ENCODE results near the gene IGSF9B.

Gene IGSF9B

DNA sequence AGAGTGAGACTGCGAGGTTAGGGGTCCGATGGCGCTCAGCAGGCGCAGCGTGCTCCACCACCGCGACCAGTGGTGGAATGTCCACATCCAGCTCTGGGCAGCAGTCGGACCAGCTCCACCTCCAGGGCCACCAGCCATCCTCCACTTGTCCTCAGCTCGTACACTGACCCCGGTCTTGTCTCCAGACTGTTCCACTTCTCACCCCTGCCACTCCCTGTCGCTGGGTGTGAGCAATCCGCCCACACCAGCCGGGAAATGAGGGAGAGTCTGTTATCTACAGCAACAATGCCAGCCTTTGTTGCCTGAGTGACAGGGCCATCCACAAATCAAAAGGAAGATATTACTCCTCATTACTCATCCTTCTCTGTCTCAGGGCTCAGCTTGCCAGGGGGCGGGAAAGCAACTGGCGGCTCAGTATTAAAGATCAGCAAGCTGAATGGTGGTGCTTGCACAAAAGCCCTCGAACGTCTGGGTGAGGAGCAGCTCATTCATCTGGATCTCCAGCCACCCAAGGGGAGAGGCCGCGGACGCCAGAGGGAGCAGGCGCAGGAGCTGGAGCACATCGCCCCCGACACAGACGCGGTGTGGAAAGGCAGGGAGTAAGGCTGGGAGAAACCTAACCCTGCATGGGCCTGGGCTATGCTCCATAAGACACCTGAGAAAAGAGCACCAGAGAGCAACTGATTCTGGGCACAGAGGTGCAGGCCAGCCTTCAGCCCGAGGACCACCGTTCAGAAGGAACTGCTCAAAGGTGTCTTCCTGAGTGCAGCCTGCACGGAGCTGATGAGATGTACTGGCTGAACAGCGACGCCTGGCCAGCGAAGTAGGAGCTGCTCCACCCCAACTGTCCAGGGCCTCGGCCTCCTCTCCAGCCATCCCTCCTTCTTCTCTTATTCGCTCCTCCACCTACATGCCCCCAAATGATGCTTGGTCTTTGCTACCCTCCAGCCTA lies 21.9 kb downstream of the IGSF9B start:
- Mint-ChIP-seq H3K27ac (no peak overlapping the region), H3K9me3 (no peaks in the 10 kb centered on the region), H3K27me3 (ENCODE audit: low read depth) (peaks cover 18% of the 10 kb centered on the region), H3K4me3 (no peak overlapping the region), H3K36me3 (ENCODE audit: low read depth) (peaks cover 19% of the 10 kb centered on the region), H3K4me1 (peaks cover 6% of the 10 kb centered on the region)
- TF ChIP-seq, protein P1, sequence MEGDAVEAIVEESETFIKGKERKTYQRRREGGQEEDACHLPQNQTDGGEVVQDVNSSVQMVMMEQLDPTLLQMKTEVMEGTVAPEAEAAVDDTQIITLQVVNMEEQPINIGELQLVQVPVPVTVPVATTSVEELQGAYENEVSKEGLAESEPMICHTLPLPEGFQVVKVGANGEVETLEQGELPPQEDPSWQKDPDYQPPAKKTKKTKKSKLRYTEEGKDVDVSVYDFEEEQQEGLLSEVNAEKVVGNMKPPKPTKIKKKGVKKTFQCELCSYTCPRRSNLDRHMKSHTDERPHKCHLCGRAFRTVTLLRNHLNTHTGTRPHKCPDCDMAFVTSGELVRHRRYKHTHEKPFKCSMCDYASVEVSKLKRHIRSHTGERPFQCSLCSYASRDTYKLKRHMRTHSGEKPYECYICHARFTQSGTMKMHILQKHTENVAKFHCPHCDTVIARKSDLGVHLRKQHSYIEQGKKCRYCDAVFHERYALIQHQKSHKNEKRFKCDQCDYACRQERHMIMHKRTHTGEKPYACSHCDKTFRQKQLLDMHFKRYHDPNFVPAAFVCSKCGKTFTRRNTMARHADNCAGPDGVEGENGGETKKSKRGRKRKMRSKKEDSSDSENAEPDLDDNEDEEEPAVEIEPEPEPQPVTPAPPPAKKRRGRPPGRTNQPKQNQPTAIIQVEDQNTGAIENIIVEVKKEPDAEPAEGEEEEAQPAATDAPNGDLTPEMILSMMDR (IDR thresholded peaks at IDR 0.05; ENCODE audit: unreplicated experiment in 3 of 3): no peak

DNA sequence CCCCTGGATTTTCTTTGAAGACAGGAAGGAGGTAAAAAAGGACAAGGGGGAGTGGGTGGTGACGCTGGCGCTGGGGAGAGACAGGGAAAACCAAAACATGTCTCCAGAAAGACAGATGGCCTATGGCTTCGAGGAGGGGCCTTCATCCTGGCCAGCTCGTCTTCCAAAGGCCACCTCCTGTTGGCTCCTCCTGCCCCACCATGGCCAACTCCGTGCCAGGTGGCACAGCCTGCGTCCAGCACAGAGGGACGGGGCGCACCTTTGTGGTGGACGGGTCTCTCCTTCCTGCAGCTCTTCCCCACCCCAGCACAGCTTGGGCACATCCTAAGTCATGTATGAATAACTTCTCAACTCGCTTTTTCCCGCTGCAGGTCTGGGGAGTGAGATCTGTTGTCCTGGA lies 22.7 kb downstream of the IGSF9B start:
- Mint-ChIP-seq H3K27ac (no peak overlapping the region), H3K36me3 (ENCODE audit: low read depth) (peaks cover 12% of the 10 kb centered on the region), H3K4me1 (peaks cover 6% of the 10 kb centered on the region), H3K4me3 (no peak overlapping the region), H3K9me3 (no peaks in the 10 kb centered on the region), H3K27me3 (ENCODE audit: low read depth) (peaks cover 12% of the 10 kb centered on the region)
- TF ChIP-seq, protein P1 (IDR thresholded peaks at IDR 0.05; ENCODE audit: unreplicated experiment in 3 of 3): no peak

DNA sequence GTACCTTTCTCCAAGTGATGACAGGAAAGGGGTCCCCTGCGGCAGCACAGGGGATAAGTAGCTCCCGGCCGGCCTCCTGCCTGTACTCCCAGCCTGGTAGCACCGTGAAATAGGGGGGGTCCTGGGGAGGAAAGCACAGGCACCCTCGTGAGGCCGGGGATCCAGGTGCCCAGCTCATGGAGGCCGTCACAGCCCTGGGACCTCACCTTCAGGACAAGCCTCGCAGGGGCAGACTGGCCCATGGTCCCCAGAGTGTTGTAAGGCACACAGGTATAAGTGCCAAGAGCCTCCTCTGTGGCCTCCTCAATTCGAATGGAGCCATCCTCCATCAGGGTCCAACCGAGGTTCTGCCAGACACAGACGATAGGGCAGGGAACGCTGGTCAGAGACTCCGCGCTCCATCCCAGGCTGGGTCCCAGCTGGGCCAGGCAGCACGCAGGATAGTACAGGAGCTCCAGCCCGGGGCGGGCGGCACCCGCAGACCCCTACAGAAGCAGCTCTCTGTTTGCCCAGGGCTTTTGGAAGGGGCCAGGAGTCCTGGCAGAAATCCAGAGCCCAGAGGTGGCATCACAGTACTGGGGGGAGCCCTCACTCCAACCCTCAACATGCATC lies 25.2 kb downstream of the IGSF9B start:
- Mint-ChIP-seq H3K4me3 (no peak overlapping the region), H3K4me1 (peaks cover 11% of the 10 kb centered on the region), H3K9me3 (no peaks in the 10 kb centered on the region), H3K36me3 (ENCODE audit: low read depth) (peaks cover 6% of the 10 kb centered on the region), H3K27ac (no peak overlapping the region), H3K27me3 (ENCODE audit: low read depth) (peaks cover 8% of the 10 kb centered on the region)
- TF ChIP-seq, protein P1 (IDR thresholded peaks at IDR 0.05; ENCODE audit: unreplicated experiment in 3 of 3): no peak

DNA sequence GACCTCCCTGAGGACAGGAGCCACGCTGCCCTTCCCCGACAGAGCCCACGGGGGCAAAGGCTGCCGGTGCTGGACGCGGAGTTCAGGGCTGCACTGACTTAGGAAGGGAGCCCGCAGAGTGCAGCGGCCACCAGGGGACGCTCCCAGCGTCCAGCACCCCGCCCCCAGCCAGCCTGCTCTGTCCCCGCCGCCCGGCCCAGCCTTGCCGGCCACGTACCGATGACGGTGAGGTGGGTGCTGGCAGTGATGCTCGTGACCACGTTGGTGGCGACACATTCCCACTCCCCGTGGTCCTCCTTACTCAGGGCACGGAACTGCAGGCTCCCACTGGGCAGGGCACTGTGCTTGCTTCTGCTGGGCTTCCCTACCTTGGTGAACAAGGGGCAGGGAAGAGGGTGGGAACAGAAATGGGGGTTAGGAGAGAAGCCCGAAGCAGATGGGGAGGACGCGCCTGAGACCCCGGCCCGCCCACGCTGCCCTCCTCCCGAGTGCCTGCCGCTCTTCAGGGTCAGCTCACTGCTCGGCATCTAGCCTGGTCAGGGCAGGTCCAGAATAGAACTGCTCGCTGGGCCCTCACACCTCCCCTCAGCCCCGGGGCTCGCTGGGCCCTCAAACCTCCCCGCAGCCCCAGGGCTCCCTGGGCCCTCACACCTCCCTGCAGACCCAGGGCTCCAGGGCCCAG lies 25.9 kb downstream of the IGSF9B start:
- Mint-ChIP-seq H3K9me3 (no peaks in the 10 kb centered on the region), H3K4me3 (no peak overlapping the region), H3K27me3 (ENCODE audit: low read depth) (peaks cover 8% of the 10 kb centered on the region), H3K4me1 (peaks cover 11% of the 10 kb centered on the region), H3K27ac (no peak overlapping the region), H3K36me3 (ENCODE audit: low read depth) (peaks cover 6% of the 10 kb centered on the region)
- TF ChIP-seq, protein P1 (IDR thresholded peaks at IDR 0.05; ENCODE audit: unreplicated experiment in 3 of 3): peak; percentile 23 to 53 (median 30)

GRCh38 chr11:133930053-133930766 lies 26.6 kb downstream of the IGSF9B start:
- Mint-ChIP-seq H3K4me1 (peaks cover 11% of the 10 kb centered on the region), H3K36me3 (ENCODE audit: low read depth) (peaks cover 6% of the 10 kb centered on the region), H3K27me3 (ENCODE audit: low read depth) (peaks cover 8% of the 10 kb centered on the region), H3K9me3 (no peaks in the 10 kb centered on the region), H3K27ac (no peak overlapping the region), H3K4me3 (no peak overlapping the region)
- TF ChIP-seq, protein P1 (IDR thresholded peaks at IDR 0.05; ENCODE audit: unreplicated experiment in 3 of 3): no peak
